MCF 10A (cell line): ENCODE results near the gene RBM20. TPM values are rescaled to one million over a fixed set of nuclear protein-coding genes. Genes with fewer than 3 reads are reported as not detected.

Experiments used
- BruUV-seq: library from RNA; stranded (reverse); fragments of 400-500 nt; replicated peaks from 2 replicates; lab custom pipeline; 2021; lab: Mats Ljungman, UMichigan
- CTCF ChIA-PET: fragments of 300-600 bp; sonication (Branson Sonifier 250); formaldehyde crosslinking; extraction: SDS; loops from one replicate; lab custom pipeline; 2021; ENCODE audit warnings: antibody characterized with exemption, inconsistent platforms; lab: Yijun Ruan, JAX
- POLR2A ChIA-PET: fragments of 300-600, 350-650 bp; sonication (Branson Sonifier 250); formaldehyde crosslinking; extraction: SDS; loops from one replicate; lab custom pipeline; 2020; ENCODE audit warnings: antibody characterized with exemption, inconsistent platforms; lab: Yijun Ruan, JAX
- DNase-seq: peaks from one replicate; pipeline ENCODE4 v3.0.0-alpha.2; 2018; ENCODE audit not compliant: unreplicated experiment
- H3K27ac Mint-ChIP-seq: one replicate; pipeline ENCODE4 v1.8.0; 2022; ENCODE audit warnings: mild to moderate bottlenecking, low read depth, mixed read lengths; ENCODE audit not compliant: unreplicated experiment
- H3K27me3 Mint-ChIP-seq: one replicate; pipeline ENCODE4 v1.8.0; 2022; ENCODE audit warnings: mixed read lengths; ENCODE audit not compliant: insufficient read depth, unreplicated experiment
- H3K36me3 Mint-ChIP-seq: one replicate; pipeline ENCODE4 v1.8.0; 2022; ENCODE audit warnings: mild to moderate bottlenecking, moderate library complexity, mixed read lengths; ENCODE audit not compliant: insufficient read depth, unreplicated experiment
- H3K4me1 Mint-ChIP-seq: one replicate; pipeline ENCODE4 v1.8.0; 2022; ENCODE audit warnings: mixed read lengths; ENCODE audit not compliant: insufficient read depth, unreplicated experiment
- H3K4me3 Mint-ChIP-seq: one replicate; pipeline ENCODE4 v1.8.0; 2022; ENCODE audit warnings: mild to moderate bottlenecking, moderate library complexity, mixed read lengths; ENCODE audit not compliant: unreplicated experiment
- H3K9me3 Mint-ChIP-seq: one replicate; pipeline ENCODE4 v1.8.0; 2022; ENCODE audit warnings: mixed read lengths; ENCODE audit not compliant: unreplicated experiment
- intact Hi-C: fragments of 100-400 bp; cut with micrococcal nuclease; formaldehyde crosslinking; loops from 2 replicates; pipeline ENCODE4 v1.14.1; 2022
- total RNA-seq: library from RNA; stranded (reverse); gene quantifications from 2 replicates; pipeline ENCODE4 v1.2.3, GENCODE V29; 2022
- TF ChIP-seq, protein P1 (sequence below): fragments of 200-600 bp; IDR thresholded peaks from one replicate; pipeline ENCODE4 v1.8.0; 2022; ENCODE audit warnings: antibody characterized with exemption, mild to moderate bottlenecking; ENCODE audit not compliant: unreplicated experiment

The RBM20 gene
- total RNA-seq, 1 experiment from 2014 or later, result not detected

DNA sequence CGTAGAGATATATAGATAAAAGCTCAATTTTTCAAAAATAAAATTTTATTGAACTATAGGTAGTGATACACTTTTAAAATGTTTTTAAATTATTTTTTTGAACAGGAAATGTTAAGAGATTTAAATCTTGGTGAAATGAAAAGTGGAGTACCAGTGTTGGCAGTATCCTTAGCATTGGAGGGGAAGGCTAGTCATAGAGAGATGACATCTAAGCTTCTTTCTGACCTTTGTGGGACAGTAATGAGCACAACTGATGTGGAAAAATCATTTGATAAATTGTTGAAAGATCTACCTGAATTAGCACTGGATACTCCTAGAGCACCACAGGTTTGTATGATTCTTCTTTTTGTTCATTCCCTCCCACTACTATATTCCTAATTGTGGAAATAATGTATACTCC, 243.4 kb downstream of the RBM20 start:
- no TSS peak for BruUV-seq
- intact Hi-C loops, result no loop called here
- CTCF ChIA-PET, result interaction anchor here (0.6 to 1.6 kb wide), 3 partner anchors 12 to 142 kb away, joined by 3 to 7 read pairs (median 3); no protein-coding TSS in a partner anchor
- Mint-ChIP-seq H3K4me1 (peaks cover 13% of the 10 kb centered on the region), H3K36me3 (peaks cover 95% of the 10 kb centered on the region), H3K27me3 (no peaks in the 10 kb centered on the region), H3K4me3 (no peak overlapping the region), H3K27ac (no peak overlapping the region), H3K9me3 (no peaks in the 10 kb centered on the region)
- DNase-seq, result no peak
- POLR2A ChIA-PET, result interaction anchor here (0.5 to 2.2 kb wide), 16 partner anchors 10 to 288 kb away, joined by 3 to 14 read pairs (median 4); partner anchors contain the start of gene PDCD4
- TF ChIP-seq, protein P1, sequence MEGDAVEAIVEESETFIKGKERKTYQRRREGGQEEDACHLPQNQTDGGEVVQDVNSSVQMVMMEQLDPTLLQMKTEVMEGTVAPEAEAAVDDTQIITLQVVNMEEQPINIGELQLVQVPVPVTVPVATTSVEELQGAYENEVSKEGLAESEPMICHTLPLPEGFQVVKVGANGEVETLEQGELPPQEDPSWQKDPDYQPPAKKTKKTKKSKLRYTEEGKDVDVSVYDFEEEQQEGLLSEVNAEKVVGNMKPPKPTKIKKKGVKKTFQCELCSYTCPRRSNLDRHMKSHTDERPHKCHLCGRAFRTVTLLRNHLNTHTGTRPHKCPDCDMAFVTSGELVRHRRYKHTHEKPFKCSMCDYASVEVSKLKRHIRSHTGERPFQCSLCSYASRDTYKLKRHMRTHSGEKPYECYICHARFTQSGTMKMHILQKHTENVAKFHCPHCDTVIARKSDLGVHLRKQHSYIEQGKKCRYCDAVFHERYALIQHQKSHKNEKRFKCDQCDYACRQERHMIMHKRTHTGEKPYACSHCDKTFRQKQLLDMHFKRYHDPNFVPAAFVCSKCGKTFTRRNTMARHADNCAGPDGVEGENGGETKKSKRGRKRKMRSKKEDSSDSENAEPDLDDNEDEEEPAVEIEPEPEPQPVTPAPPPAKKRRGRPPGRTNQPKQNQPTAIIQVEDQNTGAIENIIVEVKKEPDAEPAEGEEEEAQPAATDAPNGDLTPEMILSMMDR, result no peak

Other genes with a start within 250 kb of the RBM20 start
- 61.0 and 106 TPM in 2 replicates for gene DUSP5, start 146.4 kb upstream of the RBM20 start, total RNA-seq
- gene SMC3, start 76.6 kb upstream of the RBM20 start, total RNA-seq, result 43.0 and 43.2 TPM in 2 replicates
- 80.7 and 133 TPM in 2 replicates for gene PDCD4, start 227.6 kb downstream of the RBM20 start, total RNA-seq